AG20443 (cell line): ENCODE results near the gene CBX1.
"Not testable (repeated sequence)": the region's sequence is repeated elsewhere in the genome, so short reads cannot be mapped to it uniquely, and the experiment has no call there.

Experiments used
- DNase-seq: peaks from one replicate; pipeline ENCODE4 v3.0.0; 2012; ENCODE audit warnings: low spot score, mixed read lengths

CBX1 gene

DNA sequence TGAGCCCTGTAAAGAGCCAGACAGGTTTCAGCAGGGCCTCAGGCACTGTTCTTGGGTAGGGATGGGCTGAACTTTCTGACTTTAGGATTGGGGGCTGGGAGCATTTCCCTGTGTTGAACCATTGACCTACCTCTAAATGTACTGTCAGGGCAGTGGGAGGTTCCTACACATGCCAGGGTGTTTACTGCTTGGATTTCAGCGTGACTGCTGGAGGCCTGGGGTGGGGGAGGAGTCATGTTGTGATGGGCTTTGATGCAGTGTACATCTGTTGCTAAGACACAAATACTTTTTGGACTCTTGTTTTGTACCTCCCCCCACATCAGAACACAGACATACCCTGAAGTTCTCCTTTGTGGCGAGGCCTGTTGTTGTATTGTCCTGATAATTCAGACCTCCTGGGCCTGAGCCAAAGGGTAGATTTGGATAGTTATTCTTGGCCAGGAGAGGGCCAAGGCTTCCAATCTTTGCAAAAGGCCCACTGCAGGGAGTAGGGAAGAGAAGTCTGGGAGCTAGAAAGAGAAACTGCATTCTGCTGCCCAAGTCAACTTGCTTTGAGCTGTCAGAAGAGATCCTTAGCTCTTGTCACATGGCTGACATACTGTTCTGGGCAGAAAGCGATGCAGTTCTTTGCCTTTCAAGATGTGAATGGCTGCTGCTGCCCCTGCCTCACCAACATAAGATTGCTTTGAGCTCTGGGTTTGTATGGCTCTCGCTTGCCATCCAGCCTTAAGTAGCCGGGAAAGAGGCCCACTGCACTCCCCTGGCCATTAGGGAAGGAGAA lies 49.4 kb downstream of the CBX1 start:
- peak; percentile 51 for DNase-seq

DNA sequence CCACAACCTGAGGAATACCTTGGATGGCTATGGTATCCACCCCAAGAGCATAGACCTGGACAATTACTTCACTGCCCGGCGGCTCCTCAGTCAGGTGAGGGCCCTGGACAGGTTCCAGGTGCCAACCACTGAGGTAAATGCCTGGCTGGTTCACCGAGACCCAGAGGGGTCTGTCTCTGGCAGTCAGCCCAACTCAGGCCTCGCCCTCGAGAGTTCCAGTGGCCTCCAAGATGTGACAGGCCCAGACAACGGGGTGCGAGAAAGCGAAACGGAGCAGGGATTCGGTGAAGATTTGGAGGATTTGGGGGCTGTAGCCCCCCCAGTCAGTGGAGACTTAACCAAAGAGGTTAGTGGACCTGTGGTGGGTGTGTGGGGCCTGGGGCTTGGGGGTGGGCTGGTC lies 50.0 kb downstream of the CBX1 start:
- no peak for DNase-seq

DNA sequence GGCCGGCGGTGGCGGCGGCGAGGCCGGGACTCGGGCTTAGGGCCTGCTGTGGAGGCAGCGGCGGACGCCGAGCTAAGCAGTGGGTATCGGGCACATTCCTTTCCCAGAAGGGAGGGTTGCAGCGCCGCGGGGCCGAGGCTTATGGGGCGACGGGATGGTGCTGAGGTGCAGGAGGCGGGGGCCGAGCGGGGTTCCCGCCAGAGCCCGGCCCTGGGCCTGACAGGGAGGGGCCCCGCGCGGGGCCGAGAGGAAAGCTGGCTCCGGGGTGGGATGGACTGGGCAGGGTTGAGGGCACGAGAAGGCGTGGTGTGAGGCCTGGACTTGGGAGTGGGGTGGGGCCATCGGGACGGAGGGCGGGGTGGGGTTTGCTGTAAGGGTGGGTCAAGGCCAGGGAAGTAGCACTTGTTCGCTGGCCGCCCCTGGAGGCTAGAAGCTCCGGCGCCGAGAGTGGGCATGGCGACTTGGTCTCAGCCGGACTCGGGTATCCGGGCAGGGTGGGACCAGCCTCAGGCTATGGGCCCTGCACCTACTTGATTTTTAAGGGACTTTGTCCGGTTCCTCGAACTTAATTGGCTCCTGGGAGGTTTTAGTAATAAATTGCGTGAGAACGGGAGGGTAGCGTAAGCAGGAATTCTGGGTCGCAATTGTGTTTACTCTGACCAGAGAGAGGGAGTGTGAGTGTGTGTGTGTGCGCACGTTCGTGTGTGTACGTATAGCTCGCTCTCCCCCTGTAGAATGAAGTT lies 52.7 kb downstream of the CBX1 start:
- peak; percentile 90 for DNase-seq

DNA sequence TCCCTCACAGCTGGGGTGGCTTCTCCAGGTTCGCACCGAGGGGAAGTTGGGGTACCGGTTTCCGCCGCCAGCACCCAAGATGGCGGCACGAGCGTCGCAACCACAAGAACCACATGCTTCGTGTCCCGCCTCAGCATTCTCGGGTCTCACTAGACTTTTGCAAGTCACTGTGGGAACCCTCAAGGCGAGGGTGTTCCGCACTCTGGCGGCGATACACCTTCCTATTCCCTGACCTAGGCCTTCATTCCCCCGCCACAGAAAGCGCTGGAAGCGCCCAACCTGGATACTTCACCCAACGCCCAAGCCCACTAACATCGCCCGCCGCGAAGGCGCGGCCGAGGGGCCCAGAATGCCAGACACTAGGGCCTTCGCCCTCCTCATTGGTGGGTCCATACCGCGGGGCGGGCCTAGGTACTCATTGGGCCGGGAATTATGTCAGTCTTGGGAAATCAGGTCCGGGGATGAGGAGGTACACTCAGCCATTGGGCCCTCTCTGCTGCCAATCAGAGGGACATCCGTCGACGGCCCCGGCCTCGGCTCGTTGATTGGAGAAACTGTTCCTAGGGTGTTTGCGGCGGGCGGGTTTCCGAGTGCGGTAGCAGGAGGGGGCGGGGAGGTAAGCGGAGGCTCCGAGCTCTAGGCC lies 53.4 kb downstream of the CBX1 start, which contains the start of gene NFE2L1:
NFE2L1 (plus strand) TSS at position 619 of the 643 bp plus-strand sequence. CDS start 2,760 bp downstream, outside the sequence.
- DNase-seq = peak; percentile 95

- no peak for DNase-seq
Measured at GRCh38 chr17:48047113-48047740, 54.1 kb downstream of the CBX1 start.

GRCh38 chr17:48046296-48046695 lies 55.0 kb downstream of the CBX1 start:
- DNase-seq = no peak

DNA sequence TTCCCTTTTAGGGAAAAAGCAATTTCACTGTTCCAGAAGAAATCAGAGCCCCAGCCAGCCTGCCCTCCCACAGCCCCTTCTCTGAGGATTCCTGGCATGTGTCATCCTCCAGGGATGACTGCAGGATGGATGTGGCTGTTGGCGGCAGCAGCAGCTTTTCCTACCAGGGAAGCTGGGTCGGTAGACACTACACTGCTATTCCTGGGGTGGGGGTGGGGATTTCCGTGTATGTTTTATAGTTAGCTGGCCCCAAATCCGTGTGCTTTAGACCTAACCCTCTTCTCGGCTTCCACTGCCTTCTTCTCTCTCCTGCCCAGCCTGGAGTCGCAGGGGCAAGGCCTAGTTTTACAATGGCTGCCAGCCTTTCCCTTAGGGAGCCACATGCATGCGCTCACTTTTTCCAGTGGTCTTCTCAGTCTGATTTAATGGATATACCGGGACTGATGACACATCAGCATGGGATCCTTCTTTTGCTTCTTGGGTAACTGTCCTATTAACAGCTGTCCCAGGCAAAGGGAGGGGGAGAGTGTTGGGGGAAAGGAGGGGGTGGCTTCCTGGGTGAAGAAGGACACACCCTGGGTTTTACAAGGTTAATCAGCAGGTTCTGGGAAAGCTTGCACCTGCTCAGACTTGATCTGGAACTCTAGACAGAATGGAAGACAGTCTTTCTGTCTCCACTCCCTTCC lies 55.8 kb downstream of the CBX1 start:
- no peak for DNase-seq

DNA sequence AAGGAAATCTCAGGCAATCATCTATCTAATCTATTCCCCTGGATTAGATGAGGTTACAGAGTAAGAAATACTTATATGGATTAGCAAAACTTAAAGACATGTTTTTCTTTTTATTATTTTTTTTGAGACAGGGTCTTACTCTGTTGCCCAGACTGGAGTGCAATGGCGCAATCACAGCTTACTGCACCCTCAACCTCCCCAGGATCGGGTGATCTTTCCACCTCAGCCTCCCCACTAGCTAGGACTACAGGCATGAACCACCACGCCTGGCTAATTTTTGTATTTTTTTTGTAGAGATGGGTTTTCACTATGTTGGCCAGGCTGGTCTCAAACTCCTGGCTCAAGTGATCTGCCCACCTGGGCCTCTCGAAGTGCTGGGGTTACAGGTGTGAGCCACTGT lies 56.4 kb downstream of the CBX1 start:
- no peak for DNase-seq

DNA sequence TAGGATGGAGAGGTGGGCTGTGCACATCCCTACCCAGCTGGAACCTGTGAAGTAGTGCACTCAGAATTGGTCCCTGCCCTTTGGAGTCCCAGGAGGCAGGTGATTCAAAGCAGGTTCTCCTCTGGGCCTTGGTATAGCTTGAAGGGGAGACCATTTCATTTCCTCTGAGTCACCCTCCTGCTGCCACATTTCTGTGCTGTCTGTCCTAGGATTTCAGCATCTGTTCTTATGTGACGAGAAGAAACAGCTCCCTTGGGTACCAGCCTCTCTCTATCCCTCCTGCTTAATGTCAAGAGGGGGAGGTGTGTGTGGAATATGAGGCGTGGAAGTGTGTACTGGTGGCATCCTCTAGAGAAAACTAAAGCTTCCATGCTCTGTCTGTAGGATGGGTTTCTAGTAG lies 58.1 kb downstream of the CBX1 start:
- DNase-seq = no peak

- DNase-seq = no peak
Measured at GRCh38 chr17:48038687-48039086, 62.6 kb downstream of the CBX1 start.

DNA sequence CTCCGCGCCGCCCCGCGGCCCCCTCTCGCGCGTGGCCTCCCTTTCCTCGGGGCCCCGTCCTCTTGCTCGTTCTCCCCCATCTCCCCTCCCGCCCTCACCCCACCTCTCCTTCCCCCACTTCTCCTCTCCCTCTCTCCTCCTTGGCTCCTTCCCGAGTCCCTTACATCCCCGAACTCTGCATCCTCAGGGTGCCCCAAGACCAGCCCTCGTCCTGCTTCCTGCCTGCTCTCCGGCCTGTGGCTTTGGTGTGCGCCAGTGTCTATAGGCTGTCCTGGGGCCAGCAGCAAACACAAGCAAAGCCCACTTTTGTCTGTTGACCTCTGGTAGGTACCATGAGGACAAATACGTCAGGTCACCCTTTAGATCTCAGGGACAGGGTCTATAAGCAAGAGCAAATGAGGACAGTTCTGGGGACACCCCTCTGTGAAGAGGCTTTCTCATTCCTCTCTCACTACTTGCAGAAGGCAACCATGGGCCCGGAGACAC lies 63.4 kb downstream of the CBX1 start:
- no peak for DNase-seq

DNA sequence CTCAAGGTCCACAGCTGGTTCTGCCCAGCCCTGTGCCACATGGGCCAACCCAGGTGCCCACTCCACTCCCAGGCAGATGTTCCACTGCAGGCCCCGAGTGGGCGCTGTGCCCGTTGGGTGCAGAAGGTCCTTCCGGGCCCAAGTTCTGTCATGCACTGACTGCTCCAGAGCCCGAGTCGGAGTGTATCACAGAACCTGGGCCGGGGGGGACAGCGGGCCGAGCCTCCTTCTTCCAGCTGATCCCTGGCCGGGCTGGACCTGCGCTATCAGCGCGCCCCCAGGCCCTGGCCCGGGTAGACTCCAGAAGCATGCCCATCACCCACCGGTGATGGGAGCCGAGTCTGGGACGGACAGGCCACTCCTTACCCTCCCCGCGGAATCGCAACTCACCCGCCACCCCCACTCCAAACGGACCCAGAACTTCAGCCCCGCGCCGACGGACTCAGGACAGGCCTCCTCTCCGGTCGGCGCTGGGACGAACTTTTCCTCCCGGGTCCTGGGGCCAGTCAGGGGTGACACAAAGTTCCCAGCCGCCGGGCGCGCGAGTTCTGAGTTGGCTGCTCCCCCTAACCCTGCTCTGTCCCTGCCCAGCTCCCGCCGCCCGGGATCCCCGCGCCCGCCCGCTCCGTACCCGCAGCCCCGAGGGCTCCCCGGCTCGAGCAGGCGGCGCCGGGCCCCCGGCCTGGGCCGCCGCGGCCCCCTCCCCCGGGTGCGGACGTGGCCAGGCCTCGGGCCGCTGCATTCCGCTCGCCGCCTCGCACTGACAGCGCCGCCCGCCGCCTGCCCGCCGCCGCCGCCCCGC lies 64.0 kb downstream of the CBX1 start, which contains the start of gene COPZ2:
COPZ2 (minus strand) TSS at position 762 of the 802 bp plus-strand sequence; CDS start at position 742, 20 bp downstream.
- peak; percentile 71 for DNase-seq

- no peak for DNase-seq
Measured at GRCh38 chr17:48036693-48037035, 64.6 kb downstream of the CBX1 start.

DNA sequence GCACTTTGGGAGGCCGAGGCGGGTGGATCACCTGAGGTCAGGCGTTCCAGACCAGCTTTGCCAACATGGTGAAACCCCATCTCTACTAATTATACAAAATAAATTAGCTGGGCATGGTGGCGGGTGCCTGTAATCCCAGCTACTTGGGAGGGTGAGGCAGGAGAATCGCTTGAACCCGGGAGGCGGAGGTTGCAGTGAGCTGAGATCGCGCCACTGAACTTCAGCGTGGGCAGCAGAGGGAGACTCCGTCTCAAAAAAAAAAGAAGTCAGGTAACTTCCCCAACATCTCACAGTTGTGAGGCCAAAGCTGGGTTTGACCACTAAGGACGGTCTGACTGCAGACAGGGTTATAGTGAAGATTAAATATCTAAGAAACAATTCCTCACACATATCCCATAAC lies 66.5 kb downstream of the CBX1 start:
- DNase-seq = not testable (repeated sequence)

DNA sequence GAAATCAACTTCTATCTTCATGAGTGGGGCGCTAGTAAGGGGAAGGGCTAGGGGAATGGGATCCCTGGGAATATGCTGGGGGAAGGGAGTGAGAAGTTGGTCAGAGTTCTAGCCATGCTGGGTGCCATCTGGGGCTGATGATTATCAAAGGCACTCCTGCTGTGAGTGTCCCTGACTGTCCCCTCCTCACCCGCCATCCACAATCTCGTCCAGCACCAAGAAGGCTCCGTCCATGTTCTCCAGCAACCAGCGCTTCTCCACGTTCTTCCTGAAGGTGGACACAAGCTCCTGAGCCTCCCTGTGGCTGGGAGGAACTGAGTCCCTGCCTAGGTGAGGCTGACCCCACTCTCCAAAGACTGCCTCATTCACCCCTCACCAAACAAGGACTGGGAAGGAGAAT lies 69.3 kb downstream of the CBX1 start:
- DNase-seq = no peak

GRCh38 chr17:48030531-48030930 lies 70.7 kb downstream of the CBX1 start:
- peak; percentile 57 for DNase-seq

DNA sequence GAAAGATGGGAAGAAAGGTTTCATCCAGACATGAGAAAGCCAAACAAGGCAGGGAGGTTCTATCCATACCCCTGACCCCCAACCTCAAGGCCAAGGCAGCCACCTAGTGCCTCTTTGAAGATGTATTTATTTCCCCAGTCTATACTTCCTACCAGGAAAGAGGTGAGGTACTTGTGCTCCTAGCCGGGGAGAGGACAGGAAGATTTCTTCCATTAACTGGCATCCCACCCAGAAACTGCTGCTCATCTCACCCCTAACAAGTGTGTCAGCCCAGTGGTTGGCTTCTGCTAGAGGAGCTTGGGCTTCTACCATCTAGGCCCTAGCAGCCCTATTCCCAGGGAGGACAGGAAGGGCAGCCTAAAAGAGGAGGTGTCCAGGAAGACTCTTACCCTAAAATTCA lies 72.5 kb downstream of the CBX1 start:
- no peak for DNase-seq

DNA sequence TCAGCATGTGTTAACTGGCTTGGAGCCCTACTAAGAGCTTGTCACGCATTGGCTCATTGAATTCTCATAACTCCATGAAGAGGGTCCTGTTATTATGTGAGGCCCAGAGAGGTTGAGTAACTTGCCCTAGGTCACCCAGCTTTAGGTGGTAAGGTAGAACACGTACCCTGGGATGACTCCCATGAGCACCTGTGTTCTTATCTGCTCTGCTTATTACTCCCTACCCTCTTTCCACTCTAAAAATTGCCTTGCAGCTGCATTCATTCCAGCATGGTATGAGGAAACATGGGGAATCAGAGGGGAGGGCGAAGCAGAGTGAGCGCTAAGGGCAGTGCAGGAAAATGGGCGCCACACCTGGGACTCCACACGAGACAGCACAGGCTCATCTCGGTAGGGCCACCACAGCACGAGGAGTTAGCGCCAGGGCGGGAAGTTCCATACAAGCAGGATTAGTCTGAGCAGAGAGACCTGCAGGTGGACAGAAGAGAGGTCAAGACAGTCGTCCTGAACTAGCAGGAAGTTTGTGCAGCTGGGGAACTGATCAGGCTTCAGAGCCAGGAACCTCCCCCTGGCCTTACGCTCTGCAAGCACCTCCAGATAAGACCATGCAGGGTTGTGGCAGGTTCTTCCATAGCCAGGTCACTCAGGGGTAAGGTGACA lies 73.8 kb downstream of the CBX1 start:
- DNase-seq = no peak

DNA sequence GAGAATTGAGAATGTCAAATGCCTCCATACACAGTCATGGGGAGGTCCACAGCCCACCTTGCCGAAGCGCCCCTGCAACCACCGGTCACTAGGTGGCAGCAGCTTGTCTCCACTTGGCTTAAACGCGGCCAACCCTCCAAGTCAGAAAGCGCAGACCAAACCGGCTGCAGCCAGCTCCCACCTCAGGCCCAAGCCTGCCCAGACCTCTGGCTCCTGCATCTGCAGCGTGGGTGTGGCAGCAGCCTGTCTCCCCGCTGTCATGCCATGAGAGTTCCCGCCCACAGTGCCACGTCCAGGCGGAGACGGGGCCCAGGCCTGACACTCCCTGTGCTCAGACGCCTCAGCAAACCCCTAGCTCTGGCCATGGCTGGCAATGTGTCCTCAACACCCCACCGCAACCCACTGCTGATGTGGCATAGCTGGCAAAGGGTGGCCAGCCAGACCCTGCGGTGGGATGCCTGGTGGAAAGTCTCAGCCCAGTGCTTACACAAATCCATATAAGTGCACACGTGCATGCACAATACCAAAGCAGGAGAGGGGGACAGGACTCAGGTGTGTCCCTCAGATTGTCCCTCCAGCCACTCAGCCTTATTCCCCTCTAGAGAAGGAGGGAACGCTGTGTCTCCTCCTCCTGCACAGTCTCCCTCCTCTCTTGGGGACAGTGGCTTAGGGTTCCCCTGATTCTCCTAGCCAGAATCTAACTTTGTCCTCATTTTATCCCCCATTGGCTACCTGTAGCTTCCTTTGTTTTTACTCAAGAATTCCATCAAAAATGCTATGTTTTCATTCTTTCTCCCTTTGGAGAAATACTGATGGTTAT lies 74.6 kb downstream of the CBX1 start:
- DNase-seq = peak; percentile 94
